ENCODE data around the gene PLXNC1.

DNA sequence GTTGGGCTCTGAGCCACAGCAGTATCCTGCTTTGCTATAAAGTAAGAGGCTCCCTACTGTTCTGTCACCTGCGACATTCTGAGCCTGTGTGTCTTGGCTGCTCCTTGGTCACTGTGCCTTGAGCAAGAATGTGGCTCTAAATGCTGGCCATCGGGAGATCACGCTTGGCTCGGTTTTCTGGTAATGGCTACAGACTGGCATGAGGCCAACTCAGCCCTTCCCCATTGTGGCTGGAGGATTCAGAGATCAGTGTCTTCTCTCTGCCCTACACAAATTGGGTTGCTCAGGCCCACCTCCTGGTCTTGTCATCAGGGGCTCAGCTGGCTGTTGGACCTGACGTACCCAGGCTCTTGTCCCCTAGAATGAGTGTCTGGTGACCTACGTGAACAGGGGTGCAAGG, 94.5 kb downstream of the PLXNC1 start:
- no peak for TF ChIP-seq MED1 (CRISPR knock-in tag; IDR thresholded peaks at IDR 0.05; ENCODE audit: borderline replicate concordance)
- no peak for TF ChIP-seq ESRRB (CRISPR knock-in tag; IDR thresholded peaks at IDR 0.05; ENCODE audit: borderline replicate concordance)
- TF ChIP-seq EGR1 (conservative IDR thresholded peaks at IDR 0.05), result no peak
- TF ChIP-seq ZNF589 (CRISPR knock-in tag; IDR thresholded peaks at IDR 0.05; ENCODE audit: low read depth), result no peak
- TF ChIP-seq NR4A1 (CRISPR knock-in tag; IDR thresholded peaks at IDR 0.05), result no peak
- no peak for TF ChIP-seq NR4A1 (tag; IDR thresholded peaks at IDR 0.05)
- no peak for TF ChIP-seq NFYB (IDR thresholded peaks at IDR 0.05; ENCODE audit: extremely low read depth, insufficient read length)
- no peak for TF ChIP-seq ZNF146 (CRISPR knock-in tag; IDR thresholded peaks at IDR 0.05; ENCODE audit: unreplicated experiment)
- TF ChIP-seq REST (IDR thresholded peaks at IDR 0.05; ENCODE audit: borderline replicate concordance), result no peak
- no peak for TF ChIP-seq REST (CRISPR knock-in tag; IDR thresholded peaks at IDR 0.05; ENCODE audit: low read depth)
- TF ChIP-seq TRIM28 (IDR thresholded peaks at IDR 0.05), result no peak
- TF ChIP-seq PATZ1 (CRISPR knock-in tag; IDR thresholded peaks at IDR 0.05; ENCODE audit: borderline replicate concordance), result no peak
- no peak for TF ChIP-seq CTCF (IDR thresholded peaks at IDR 0.05 in 2 of 3, conservative IDR thresholded peaks at IDR 0.05 in 1 of 3; ENCODE audit: insufficient read depth in 2 of 3, low read depth in 1 of 3, low read length in 3 of 3)
- no peak for TF ChIP-seq NFE2L1 (tag; IDR thresholded peaks at IDR 0.05; ENCODE audit: borderline replicate concordance, low read depth)

Data from K562 (cell line).